LNCaP clone FGC (cell line): ENCODE results near the gene KDM5A.
A peak's percentile ranks its signal among the peaks of the same experiment; 100 is the strongest.

ENCODE experiments used
- DNase-seq: peaks from one replicate; pipeline ENCODE4 v3.0.0-alpha.2; 2011; ENCODE audit warnings: low read depth
- H3K4me3 ChIP-seq: 2 replicates; pipeline ENCODE4 v1.5.1; 2011; ENCODE audit warnings: mild to moderate bottlenecking, low read depth, low read length, control low read depth
- CTCF ChIP-seq: IDR thresholded peaks from 2 replicates; pipeline ENCODE4 v1.5.1; 2012; ENCODE audit warnings: mild to moderate bottlenecking; ENCODE audit not compliant: control insufficient read depth, insufficient read depth; ENCODE audit errors: extremely low read depth

The KDM5A gene

GRCh38 chr12:269191-269590 lies 119.9 kb downstream of the KDM5A start:
- peak; percentile 49 for DNase-seq
- H3K4me3 ChIP-seq, result no peak overlapping the region
- TF ChIP-seq CTCF, result no peak

GRCh38 chr12:268483-268840 lies 120.7 kb downstream of the KDM5A start:
- no peak for DNase-seq
- no peak for TF ChIP-seq CTCF
- no peak overlapping the region for H3K4me3 ChIP-seq

GRCh38 chr12:267581-268482 lies 121.3 kb downstream of the KDM5A start:
- no peak for TF ChIP-seq CTCF
- no peak overlapping the region for H3K4me3 ChIP-seq
- DNase-seq, result no peak

- no peak for DNase-seq
- H3K4me3 ChIP-seq, result no peak overlapping the region
- no peak for TF ChIP-seq CTCF
Observed at GRCh38 chr12:265096-265495, 124.0 kb downstream of the KDM5A start.

- TF ChIP-seq CTCF, result no peak
- no peak for DNase-seq
- no peak overlapping the region for H3K4me3 ChIP-seq
Observed at GRCh38 chr12:264269-264668, 124.9 kb downstream of the KDM5A start.

GRCh38 chr12:263574-263973 lies 125.5 kb downstream of the KDM5A start:
- no peak overlapping the region for H3K4me3 ChIP-seq
- DNase-seq, result no peak

More at GRCh38 chr12:263574-263973, 125.5 kb downstream of the KDM5A start:
- no peak for TF ChIP-seq CTCF
